ENCODE data around the gene ITIH3.

DNA sequence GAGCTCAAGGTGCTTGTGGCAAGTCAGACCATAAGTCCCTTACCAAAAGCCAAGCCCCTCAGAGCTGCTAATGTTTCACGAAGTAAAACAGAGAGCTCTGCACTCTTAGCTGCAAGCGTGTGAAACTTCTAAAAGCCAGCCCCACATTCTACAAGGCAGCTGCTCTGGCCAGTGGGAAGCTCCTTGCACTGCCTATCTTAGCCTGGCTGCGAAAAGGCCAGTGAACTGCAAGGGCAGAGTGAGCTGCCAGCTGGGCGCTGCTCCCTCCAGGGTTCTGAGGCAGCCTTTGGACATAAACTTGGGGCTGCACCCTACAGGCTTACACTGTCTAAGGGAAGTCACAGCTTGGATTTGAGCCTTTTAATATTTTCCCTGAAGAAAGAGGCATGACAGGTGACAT is 42.4 kb downstream of the ITIH3 start:
- no peak for TF ChIP-seq ZNF274 (IDR thresholded peaks at IDR 0.05; ENCODE audit: low read depth, low read length)
- no peak for TF ChIP-seq SUZ12 (IDR thresholded peaks at IDR 0.05; ENCODE audit: extremely low read depth, insufficient read depth, insufficient read length)
